SK-N-SH (cell line): Measurements from ENCODE around the gene A1BG. TPM values are rescaled to one million over a fixed set of nuclear protein-coding genes. Genes with fewer than 3 reads are reported as not detected.

ENCODE experiments used
- CTCF ChIA-PET: fragments of 300-600, 350-600 bp; formaldehyde crosslinking; extraction: SDS; loops from one replicate; lab custom pipeline; 2021; lab: Yijun Ruan, JAX
- POLR2A ChIA-PET: fragments of 350-600 bp; sonication (Branson Sonifier 250); formaldehyde crosslinking; extraction: SDS; loops from one replicate; lab custom pipeline; 2020; ENCODE audit warnings: antibody characterized with exemption, inconsistent platforms; lab: Yijun Ruan, JAX
- DNase-seq: peaks from one replicate; pipeline ENCODE4 v3.0.0; 2012
- H2AFZ ChIP-seq: fragments of 200-600 bp; sonication (generic); 2 replicates; pipeline ENCODE4 v1.8.1; 2016; ENCODE audit warnings: antibody characterized with exemption, mild to moderate bottlenecking, low read depth
- H3F3A ChIP-seq: fragments of 200-600 bp; sonication (generic); replicated peaks from 2 replicates; pipeline ENCODE3; 2016; ENCODE audit warnings: antibody characterized with exemption, mild to moderate bottlenecking; ENCODE audit not compliant: insufficient read depth
- H3K27ac ChIP-seq, 2 experiments: fragments of 200-500 bp in 1 of 2; fragments of 200-600 bp in 1 of 2; sonication (Bioruptor generic) in 1 of 2; sonication (generic), shearing (Covaris generic) in 1 of 2; 2 replicates each; pipeline versions ENCODE4 v1.5.1 to v1.6.1; 2014 to 2016; ENCODE audit warnings: low read depth in 2 of 2, inconsistent platforms in 1 of 2, low read length in 1 of 2, mild to moderate bottlenecking in 1 of 2, mixed read lengths in 1 of 2
- H3K27me3 ChIP-seq: fragments of 200-600 bp; sonication (generic), shearing (Covaris generic); 2 replicates; pipeline ENCODE4 v1.6.1; 2016; ENCODE audit warnings: mixed run types; ENCODE audit not compliant: insufficient read depth
- H3K36me3 ChIP-seq, 2 experiments: fragments of 200-500 bp in 1 of 2; fragments of 200-600 bp in 1 of 2; sonication (Bioruptor generic) in 1 of 2; sonication (generic) in 1 of 2; replicated peaks in 1 of 2; 2 replicates each; pipeline versions ENCODE3 to v1.5.1; 2014 to 2016; ENCODE audit warnings: low read length in 1 of 2, mild to moderate bottlenecking in 1 of 2; ENCODE audit not compliant: insufficient read depth in 2 of 2, control insufficient read depth in 1 of 2
- H3K4me1 ChIP-seq, 2 experiments: fragments of 200-500 bp in 1 of 2; fragments of 200-600 bp in 1 of 2; sonication (Bioruptor generic) in 1 of 2; sonication (generic), shearing (Covaris generic) in 1 of 2; 2 replicates each; pipeline versions ENCODE4 v1.5.1 to v1.6.1; 2014 to 2016; ENCODE audit warnings: low read depth in 1 of 2, low read length in 1 of 2, mixed run types in 1 of 2; ENCODE audit not compliant: insufficient read depth in 2 of 2, control insufficient read depth in 1 of 2
- H3K4me2 ChIP-seq: fragments of 200-600 bp; sonication (generic), shearing (Covaris generic); 2 replicates; pipeline ENCODE4 v1.6.1; 2017; ENCODE audit warnings: mixed run types
- H3K4me3 ChIP-seq, 2 experiments: fragments of 200-500 bp in 1 of 2; fragments of 200-600 bp in 1 of 2; sonication (Bioruptor generic) in 1 of 2; sonication (generic), shearing (Covaris generic) in 1 of 2; 2 replicates each; pipeline versions ENCODE4 v1.5.1 to v1.8.1; 2014 to 2016; ENCODE audit warnings: low read depth in 2 of 2, inconsistent platforms in 1 of 2, low read length in 1 of 2, mild to moderate bottlenecking in 1 of 2, mixed read lengths in 1 of 2, moderate library complexity in 1 of 2
- H3K79me2 ChIP-seq: fragments of 200-600 bp; sonication (generic); 2 replicates; pipeline ENCODE4 v1.8.1; 2017; ENCODE audit warnings: mild to moderate bottlenecking; ENCODE audit not compliant: insufficient read depth
- H3K9ac ChIP-seq: fragments of 200-600 bp; sonication (generic); 2 replicates; pipeline ENCODE4 v1.6.1; 2017; ENCODE audit warnings: mixed run types
- H3K9me2 ChIP-seq: fragments of 200-600 bp; sonication (generic); 2 replicates; pipeline ENCODE4 v1.6.1; 2017; ENCODE audit warnings: mixed run types
- H3K9me3 ChIP-seq: fragments of 200-600 bp; sonication (generic); 2 replicates; pipeline ENCODE4 v1.6.1; 2017; ENCODE audit warnings: mixed run types, mild to moderate bottlenecking, moderate library complexity
- H4K20me1 ChIP-seq: fragments of 200-600 bp; sonication (generic); 2 replicates; pipeline ENCODE4 v1.6.1; 2017; ENCODE audit warnings: mild to moderate bottlenecking, mixed run types; ENCODE audit not compliant: insufficient read depth
- CHD2 ChIP-seq: fragments of 150-350 bp; IDR thresholded peaks from 2 replicates; pipeline ENCODE4 v1.6.1; 2018; ENCODE audit warnings: low read length; ENCODE audit not compliant: partially characterized antibody
- ELF1 ChIP-seq: IDR thresholded peaks from 2 replicates; pipeline ENCODE4 v1.4.0; 2012
- EP300 ChIP-seq, 2 experiments: IDR thresholded peaks; 2 replicates each; pipeline versions ENCODE4 v1.4.0 to v1.6.1; 2012; ENCODE audit warnings: borderline replicate concordance in 1 of 2, low read depth in 1 of 2, low read length in 1 of 2
- EZH2phosphoT487 ChIP-seq: fragments of 200-600 bp; sonication (generic); IDR thresholded peaks from 2 replicates; pipeline ENCODE4 v1.6.1; 2017; ENCODE audit warnings: low read depth, mixed run types, mild to moderate bottlenecking, antibody characterized with exemption, moderate library complexity, borderline replicate concordance
- FOSL2 ChIP-seq: IDR thresholded peaks from 2 replicates; pipeline ENCODE4 v1.4.0; 2012; ENCODE audit warnings: low read depth, mild to moderate bottlenecking, moderate library complexity, borderline replicate concordance
- FOXJ3 ChIP-seq: sonication (generic); formaldehyde crosslinking; IDR thresholded peaks from 2 replicates; pipeline ENCODE4 v1.5.1; 2020; ENCODE audit warnings: mild to moderate bottlenecking, missing genetic modification reagents
- FOXM1 ChIP-seq: IDR thresholded peaks from 2 replicates; pipeline ENCODE4 v1.4.0; 2012; ENCODE audit warnings: low read depth, mild to moderate bottlenecking
- GABPA ChIP-seq: IDR thresholded peaks from 2 replicates; pipeline ENCODE4 v1.4.0; 2012; ENCODE audit warnings: low read depth, mild to moderate bottlenecking
- GATA2 ChIP-seq: sonication (generic); formaldehyde crosslinking; IDR thresholded peaks from 2 replicates; pipeline ENCODE4 v1.5.0; 2020; ENCODE audit warnings: mild to moderate bottlenecking, missing genetic modification reagents
- MXI1 ChIP-seq: IDR thresholded peaks from 2 replicates; pipeline ENCODE4 v1.6.1; 2012; ENCODE audit warnings: mild to moderate bottlenecking, low read depth, low read length, improper control_type of control experiment
- NRF1 ChIP-seq: IDR thresholded peaks from 2 replicates; pipeline ENCODE4 v1.6.1; 2012; ENCODE audit warnings: low read depth, mild to moderate bottlenecking, low read length
- POLR2AphosphoS5 ChIP-seq: IDR thresholded peaks from 2 replicates; pipeline ENCODE4 v1.6.1; 2012; ENCODE audit warnings: low read depth, low read length
- RAD21 ChIP-seq: IDR thresholded peaks from 2 replicates; pipeline ENCODE4 v1.6.1; 2012; ENCODE audit warnings: mild to moderate bottlenecking, low read length
- RFX5 ChIP-seq: IDR thresholded peaks from 2 replicates; pipeline ENCODE4 v1.6.1; 2012; ENCODE audit warnings: mild to moderate bottlenecking, improper control_type of control experiment, low read length
- SIN3A ChIP-seq: IDR thresholded peaks from 2 replicates; pipeline ENCODE4 v1.6.1; 2012; ENCODE audit warnings: low read depth, mild to moderate bottlenecking, low read length, moderate library complexity, borderline replicate concordance
- TAF1 ChIP-seq: IDR thresholded peaks from 2 replicates; pipeline ENCODE4 v1.6.1; 2012; ENCODE audit warnings: low read depth, mild to moderate bottlenecking, low read length, moderate library complexity, borderline replicate concordance
- TCF12 ChIP-seq: IDR thresholded peaks from 2 replicates; pipeline ENCODE4 v1.4.0; 2012
- YY1 ChIP-seq: IDR thresholded peaks from 2 replicates; pipeline ENCODE4 v1.4.0; 2012; ENCODE audit warnings: low read depth, mild to moderate bottlenecking
- WGBS: methylation state at CpG from one replicate; pipeline ENCODE4 v1.1.6; 2017; ENCODE audit warnings: low lambda C conversion rate; 5-methylcytosine and 5-hydroxymethylcytosine counted together
- polyA plus RNA-seq, 3 experiments: library from polyadenylated mRNA; depleted of rRNA; stranded (reverse); fragments of >200 nt; gene quantifications; 2 replicates each; pipeline ENCODE4 v1.2.3, GENCODE V29; 2012
- TF ChIP-seq, protein P1 (sequence below): IDR thresholded peaks from 2 replicates; pipeline ENCODE4 v1.4.0; 2012; ENCODE audit warnings: low read depth, borderline replicate concordance
- TF ChIP-seq, protein P2 (sequence below): fragments of 150-350 bp; IDR thresholded peaks from 2 replicates; pipeline ENCODE4 v1.6.1; 2016; ENCODE audit warnings: mild to moderate bottlenecking, low read depth, low read length
- TF ChIP-seq, protein P3 (sequence below): IDR thresholded peaks from 2 replicates; pipeline ENCODE4 v1.4.0; 2012; ENCODE audit warnings: low read depth, borderline replicate concordance
- TF ChIP-seq, protein P4 (sequence below): IDR thresholded peaks from 2 replicates; pipeline ENCODE4 v1.4.0; 2012; ENCODE audit warnings: low read depth
- TF ChIP-seq, protein P5 (sequence below): IDR thresholded peaks from 2 replicates; pipeline ENCODE4; 2012
- TF ChIP-seq, protein P6 (sequence below): fragments of 200-600 bp; sonication (generic); IDR thresholded peaks from 2 replicates; pipeline ENCODE4 v1.6.1; 2017; ENCODE audit warnings: antibody characterized with exemption, mild to moderate bottlenecking, moderate library complexity

A1BG gene
- polyA plus RNA-seq, 1 of the 3 experiments (the other 2 are of a cell fraction), result 62.6 TPM

DNA sequence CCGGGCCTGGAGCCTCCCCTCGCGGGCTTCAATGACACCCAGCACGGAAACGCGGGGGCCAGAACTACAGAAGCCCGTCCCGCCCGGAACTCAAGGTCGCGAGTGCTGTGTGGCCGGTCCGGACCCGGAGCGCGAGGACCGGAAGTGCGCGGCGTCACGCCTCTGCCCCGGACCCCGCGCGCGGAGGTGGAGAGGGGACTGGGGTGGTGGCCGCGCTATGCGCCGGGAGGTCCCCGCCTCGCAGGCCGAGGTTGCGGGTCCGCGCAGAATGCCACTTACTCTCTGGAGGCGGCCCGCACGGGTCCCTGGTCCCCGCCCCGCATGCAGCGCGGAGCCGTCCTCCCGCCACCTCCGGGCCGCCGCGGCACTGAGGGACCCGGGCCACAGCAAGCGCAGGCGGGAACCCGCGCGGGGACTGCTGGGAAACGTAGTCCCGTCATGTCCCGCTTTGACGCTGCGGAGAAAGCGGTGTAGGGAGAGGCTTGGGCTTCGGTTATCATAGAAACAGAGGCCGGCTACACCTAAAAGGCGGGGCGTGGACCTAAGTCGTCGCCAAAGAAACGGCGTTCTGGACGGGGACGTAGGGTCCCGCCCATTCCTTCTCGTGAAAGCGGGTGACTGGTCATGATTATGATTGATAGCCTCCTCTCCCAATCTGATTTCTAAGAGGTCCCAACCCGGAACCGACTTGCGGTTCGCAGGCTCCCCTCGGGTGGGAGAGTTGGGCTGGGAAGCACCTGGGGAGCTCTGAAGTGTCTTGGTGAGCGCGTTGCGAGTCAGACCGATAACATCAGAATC is 27.6 kb upstream of the A1BG start, which contains the start of gene ZNF837:
Gene ZNF837, minus strand, starts transcription at position 369 of the 798 bp plus-strand sequence. CDS start 11,698 bp downstream, outside the sequence.
- Histone ChIP-seq H3K9me2 (no peaks in the 10 kb centered on the region), H3F3A (peaks cover 12% of the 10 kb centered on the region), H3K27ac (peak within 1 kb of the TSS; percentile 81 to 89), H3K36me3 (no peaks in the 10 kb centered on the region), H3K4me3 (peak within 1 kb of the TSS; percentile 56 to 99), H3K4me2 (peak within 1 kb of the TSS; percentile 98), H3K79me2 (peaks cover 26% of the 10 kb centered on the region), H3K4me1 (peaks cover 12 to 28% of the 10 kb centered on the region in 2 experiments; a peak in 2 of 4 replicates), H3K9me3 (no peaks in the 10 kb centered on the region), H3K27me3 (no peaks in the 10 kb centered on the region), H3K9ac (peak within 1 kb of the TSS; percentile 84), H2AFZ (peak within 1 kb of the TSS; percentile 79; the same call in 1 of the 2 replicates), H4K20me1 (no peaks in the 10 kb centered on the region)
- DNase-seq, result peak; percentile 93
- ChIA-PET POLR2A (interaction anchor here (0.8 to 1.2 kb wide), 3 partner anchors 16 to 19 kb away, joined by 3 to 9 read pairs (median 7); partner anchors contain the start of gene ZNF497), CTCF (interaction anchor here (0.7 to 1.1 kb wide), 3 partner anchors 17 to 139 kb away, joined by 3 read pairs; partner anchors contain the start of gene ZBTB45)
- WGBS, result under 1% methylated on average over 26 of the region's 83 CpGs
- TF ChIP-seq, protein P1, sequence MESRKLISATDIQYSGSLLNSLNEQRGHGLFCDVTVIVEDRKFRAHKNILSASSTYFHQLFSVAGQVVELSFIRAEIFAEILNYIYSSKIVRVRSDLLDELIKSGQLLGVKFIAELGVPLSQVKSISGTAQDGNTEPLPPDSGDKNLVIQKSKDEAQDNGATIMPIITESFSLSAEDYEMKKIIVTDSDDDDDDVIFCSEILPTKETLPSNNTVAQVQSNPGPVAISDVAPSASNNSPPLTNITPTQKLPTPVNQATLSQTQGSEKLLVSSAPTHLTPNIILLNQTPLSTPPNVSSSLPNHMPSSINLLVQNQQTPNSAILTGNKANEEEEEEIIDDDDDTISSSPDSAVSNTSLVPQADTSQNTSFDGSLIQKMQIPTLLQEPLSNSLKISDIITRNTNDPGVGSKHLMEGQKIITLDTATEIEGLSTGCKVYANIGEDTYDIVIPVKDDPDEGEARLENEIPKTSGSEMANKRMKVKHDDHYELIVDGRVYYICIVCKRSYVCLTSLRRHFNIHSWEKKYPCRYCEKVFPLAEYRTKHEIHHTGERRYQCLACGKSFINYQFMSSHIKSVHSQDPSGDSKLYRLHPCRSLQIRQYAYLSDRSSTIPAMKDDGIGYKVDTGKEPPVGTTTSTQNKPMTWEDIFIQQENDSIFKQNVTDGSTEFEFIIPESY, result peak; percentile 65; the same call in 1 of the 2 replicates
- TF ChIP-seq POLR2AphosphoS5 (peak; percentile 67), SIN3A (0 out of 2 replicates have a peak, but pooled peaks have one; percentile 63), TCF12 (peak; percentile 43; the same call in 1 of the 2 replicates), GATA2 (CRISPR knock-in tag) (no peak), CHD2 (peak; percentile 67), NRF1 (0 out of 2 replicates have a peak, but pooled peaks have one; percentile 31), YY1 (peak; percentile 74; the same call in 1 of the 2 replicates), TAF1 (peak; percentile 93), FOXM1 (no peak), EZH2phosphoT487 (no peak), RFX5 (peak; percentile 14; the same call in 1 of the 2 replicates), GABPA (peak; percentile 96), RAD21 (no peak), FOXJ3 (CRISPR knock-in tag) (peak; percentile 72), ELF1 (peak; percentile 97), FOSL2 (no peak), EP300 (IDR thresholded peaks at IDR 0.05; ENCODE audit: borderline replicate concordance in 1 of 2, low read depth in 1 of 2, low read length in 1 of 2) (peak in 1 of 2 experiments; percentile 1; a peak in 1 of 4 replicates), MXI1 (peak; percentile 65)
- TF ChIP-seq, protein P2, sequence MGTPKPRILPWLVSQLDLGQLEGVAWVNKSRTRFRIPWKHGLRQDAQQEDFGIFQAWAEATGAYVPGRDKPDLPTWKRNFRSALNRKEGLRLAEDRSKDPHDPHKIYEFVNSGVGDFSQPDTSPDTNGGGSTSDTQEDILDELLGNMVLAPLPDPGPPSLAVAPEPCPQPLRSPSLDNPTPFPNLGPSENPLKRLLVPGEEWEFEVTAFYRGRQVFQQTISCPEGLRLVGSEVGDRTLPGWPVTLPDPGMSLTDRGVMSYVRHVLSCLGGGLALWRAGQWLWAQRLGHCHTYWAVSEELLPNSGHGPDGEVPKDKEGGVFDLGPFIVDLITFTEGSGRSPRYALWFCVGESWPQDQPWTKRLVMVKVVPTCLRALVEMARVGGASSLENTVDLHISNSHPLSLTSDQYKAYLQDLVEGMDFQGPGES, result peak; percentile 69
- TF ChIP-seq, protein P3, sequence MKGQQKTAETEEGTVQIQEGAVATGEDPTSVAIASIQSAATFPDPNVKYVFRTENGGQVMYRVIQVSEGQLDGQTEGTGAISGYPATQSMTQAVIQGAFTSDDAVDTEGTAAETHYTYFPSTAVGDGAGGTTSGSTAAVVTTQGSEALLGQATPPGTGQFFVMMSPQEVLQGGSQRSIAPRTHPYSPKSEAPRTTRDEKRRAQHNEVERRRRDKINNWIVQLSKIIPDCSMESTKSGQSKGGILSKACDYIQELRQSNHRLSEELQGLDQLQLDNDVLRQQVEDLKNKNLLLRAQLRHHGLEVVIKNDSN, result peak; percentile 76
- TF ChIP-seq, protein P4, sequence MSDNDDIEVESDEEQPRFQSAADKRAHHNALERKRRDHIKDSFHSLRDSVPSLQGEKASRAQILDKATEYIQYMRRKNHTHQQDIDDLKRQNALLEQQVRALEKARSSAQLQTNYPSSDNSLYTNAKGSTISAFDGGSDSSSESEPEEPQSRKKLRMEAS, result peak; percentile 87
- TF ChIP-seq, protein P5, sequence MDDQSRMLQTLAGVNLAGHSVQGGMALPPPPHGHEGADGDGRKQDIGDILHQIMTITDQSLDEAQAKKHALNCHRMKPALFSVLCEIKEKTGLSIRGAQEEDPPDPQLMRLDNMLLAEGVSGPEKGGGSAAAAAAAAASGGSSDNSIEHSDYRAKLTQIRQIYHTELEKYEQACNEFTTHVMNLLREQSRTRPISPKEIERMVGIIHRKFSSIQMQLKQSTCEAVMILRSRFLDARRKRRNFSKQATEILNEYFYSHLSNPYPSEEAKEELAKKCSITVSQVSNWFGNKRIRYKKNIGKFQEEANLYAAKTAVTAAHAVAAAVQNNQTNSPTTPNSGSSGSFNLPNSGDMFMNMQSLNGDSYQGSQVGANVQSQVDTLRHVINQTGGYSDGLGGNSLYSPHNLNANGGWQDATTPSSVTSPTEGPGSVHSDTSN, result peak; percentile 99
- TF ChIP-seq, protein P6, sequence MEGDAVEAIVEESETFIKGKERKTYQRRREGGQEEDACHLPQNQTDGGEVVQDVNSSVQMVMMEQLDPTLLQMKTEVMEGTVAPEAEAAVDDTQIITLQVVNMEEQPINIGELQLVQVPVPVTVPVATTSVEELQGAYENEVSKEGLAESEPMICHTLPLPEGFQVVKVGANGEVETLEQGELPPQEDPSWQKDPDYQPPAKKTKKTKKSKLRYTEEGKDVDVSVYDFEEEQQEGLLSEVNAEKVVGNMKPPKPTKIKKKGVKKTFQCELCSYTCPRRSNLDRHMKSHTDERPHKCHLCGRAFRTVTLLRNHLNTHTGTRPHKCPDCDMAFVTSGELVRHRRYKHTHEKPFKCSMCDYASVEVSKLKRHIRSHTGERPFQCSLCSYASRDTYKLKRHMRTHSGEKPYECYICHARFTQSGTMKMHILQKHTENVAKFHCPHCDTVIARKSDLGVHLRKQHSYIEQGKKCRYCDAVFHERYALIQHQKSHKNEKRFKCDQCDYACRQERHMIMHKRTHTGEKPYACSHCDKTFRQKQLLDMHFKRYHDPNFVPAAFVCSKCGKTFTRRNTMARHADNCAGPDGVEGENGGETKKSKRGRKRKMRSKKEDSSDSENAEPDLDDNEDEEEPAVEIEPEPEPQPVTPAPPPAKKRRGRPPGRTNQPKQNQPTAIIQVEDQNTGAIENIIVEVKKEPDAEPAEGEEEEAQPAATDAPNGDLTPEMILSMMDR, result no peak
